Nephron (organoid): ENCODE data around the gene FKTN.

Experiments
- H3K27ac Mint-ChIP-seq, 3 experiments: 2 replicates each; pipeline ENCODE4 v1.8.0; 2020; ENCODE audit warnings: mixed read lengths in 3 of 3, mild to moderate bottlenecking in 2 of 3, moderate library complexity in 1 of 3
- H3K27me3 Mint-ChIP-seq: 2 replicates; pipeline ENCODE4 v1.8.0; 2021; ENCODE audit warnings: low read depth, mild to moderate bottlenecking, moderate library complexity, mixed read lengths
- H3K36me3 Mint-ChIP-seq: 2 replicates; pipeline ENCODE4 v1.8.0; 2020; ENCODE audit warnings: low read depth, mixed read lengths
- H3K4me1 Mint-ChIP-seq: 2 replicates; pipeline ENCODE4 v1.8.0; 2020; ENCODE audit warnings: mixed read lengths
- H3K4me3 Mint-ChIP-seq, 3 experiments: 2 replicates each; pipeline ENCODE4 v1.8.0; 2020; ENCODE audit warnings: mild to moderate bottlenecking in 3 of 3, mixed read lengths in 3 of 3, moderate library complexity in 2 of 3
- H3K9me3 Mint-ChIP-seq: 2 replicates; pipeline ENCODE4 v1.8.0; 2020; ENCODE audit warnings: mixed read lengths
- TF ChIP-seq, protein P1 (sequence below), 3 experiments: fragments of 200-600 bp; sonication (generic); IDR thresholded peaks; one replicate each; pipeline ENCODE4 v1.5.0; 2021; ENCODE audit warnings: antibody characterized with exemption in 3 of 3; ENCODE audit not compliant: unreplicated experiment in 3 of 3

The FKTN gene

DNA sequence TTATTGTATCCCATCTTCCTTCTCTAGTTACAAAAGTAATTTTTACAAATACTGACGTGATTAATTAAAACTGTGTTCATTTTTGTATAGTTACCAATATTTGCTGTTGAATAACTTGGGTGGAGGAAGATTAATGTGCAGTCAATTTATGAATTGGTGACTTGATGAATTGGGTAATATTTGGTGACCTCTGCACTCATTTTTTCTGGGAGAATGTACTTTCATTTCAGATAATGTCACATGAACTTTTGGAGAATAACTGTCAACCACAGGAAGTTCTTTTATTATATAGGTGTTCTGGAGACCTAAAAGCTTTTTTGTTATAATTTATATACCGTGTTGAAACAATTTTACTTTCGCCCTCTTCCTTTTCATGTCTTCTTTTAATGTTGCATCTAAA lies 26.4 kb upstream of the FKTN start:
- TF ChIP-seq, protein P1, sequence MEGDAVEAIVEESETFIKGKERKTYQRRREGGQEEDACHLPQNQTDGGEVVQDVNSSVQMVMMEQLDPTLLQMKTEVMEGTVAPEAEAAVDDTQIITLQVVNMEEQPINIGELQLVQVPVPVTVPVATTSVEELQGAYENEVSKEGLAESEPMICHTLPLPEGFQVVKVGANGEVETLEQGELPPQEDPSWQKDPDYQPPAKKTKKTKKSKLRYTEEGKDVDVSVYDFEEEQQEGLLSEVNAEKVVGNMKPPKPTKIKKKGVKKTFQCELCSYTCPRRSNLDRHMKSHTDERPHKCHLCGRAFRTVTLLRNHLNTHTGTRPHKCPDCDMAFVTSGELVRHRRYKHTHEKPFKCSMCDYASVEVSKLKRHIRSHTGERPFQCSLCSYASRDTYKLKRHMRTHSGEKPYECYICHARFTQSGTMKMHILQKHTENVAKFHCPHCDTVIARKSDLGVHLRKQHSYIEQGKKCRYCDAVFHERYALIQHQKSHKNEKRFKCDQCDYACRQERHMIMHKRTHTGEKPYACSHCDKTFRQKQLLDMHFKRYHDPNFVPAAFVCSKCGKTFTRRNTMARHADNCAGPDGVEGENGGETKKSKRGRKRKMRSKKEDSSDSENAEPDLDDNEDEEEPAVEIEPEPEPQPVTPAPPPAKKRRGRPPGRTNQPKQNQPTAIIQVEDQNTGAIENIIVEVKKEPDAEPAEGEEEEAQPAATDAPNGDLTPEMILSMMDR (IDR thresholded peaks at IDR 0.05; ENCODE audit: unreplicated experiment in 3 of 3), result no peak

DNA sequence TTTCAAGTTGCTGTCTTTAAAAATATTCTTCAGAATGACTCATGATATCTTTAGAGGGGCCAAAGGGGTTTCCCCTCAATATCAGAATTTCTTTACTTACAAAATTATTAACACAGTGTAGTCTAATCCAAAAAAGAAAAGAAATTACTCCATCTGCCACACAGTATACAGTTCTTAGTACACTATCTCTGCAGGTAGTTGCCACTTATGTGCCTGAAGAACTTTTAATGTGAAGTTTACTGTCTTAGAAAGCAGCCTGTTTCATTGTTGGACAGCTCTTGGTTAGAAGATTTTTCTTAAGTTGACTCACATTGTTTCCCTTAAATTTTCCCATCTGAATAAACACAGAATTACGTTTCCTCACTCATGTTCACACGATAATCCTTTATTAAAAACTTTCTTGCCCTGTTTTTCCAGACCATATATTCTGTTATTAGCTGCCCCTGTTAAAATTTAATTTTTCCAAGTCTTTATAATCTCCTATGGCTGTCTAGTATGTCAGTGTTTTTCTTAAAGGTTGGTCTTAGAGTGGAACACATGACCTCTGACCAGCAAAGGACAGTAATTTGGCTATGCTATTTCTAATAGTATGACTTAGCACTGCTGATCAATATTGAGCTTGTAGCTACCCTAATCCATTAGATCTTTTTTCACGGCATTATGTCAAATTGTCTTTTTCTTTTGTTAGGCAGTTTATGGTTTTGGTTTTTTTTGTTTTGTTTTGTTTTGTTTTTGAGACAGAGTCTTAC lies 21.8 kb upstream of the FKTN start:
- H3K27me3 Mint-ChIP-seq, result no peaks in the 10 kb centered on the region
- no peak overlapping the region for H3K4me3 Mint-ChIP-seq
- TF ChIP-seq, protein P1 (IDR thresholded peaks at IDR 0.05; ENCODE audit: unreplicated experiment in 3 of 3), result no peak
- no peaks in the 10 kb centered on the region for H3K4me1 Mint-ChIP-seq
- peaks cover 55% of the 10 kb centered on the region for H3K36me3 Mint-ChIP-seq
- H3K9me3 Mint-ChIP-seq, result no peaks in the 10 kb centered on the region
- no peak overlapping the region for H3K27ac Mint-ChIP-seq

More for the DNA sequence above, 26.4 kb upstream of the FKTN start:
- H3K36me3 Mint-ChIP-seq, result peaks cover 55% of the 10 kb centered on the region
- no peak overlapping the region for H3K27ac Mint-ChIP-seq
- no peaks in the 10 kb centered on the region for H3K4me1 Mint-ChIP-seq
- H3K27me3 Mint-ChIP-seq, result no peaks in the 10 kb centered on the region
- no peak overlapping the region for H3K4me3 Mint-ChIP-seq
- peaks cover 14% of the 10 kb centered on the region for H3K9me3 Mint-ChIP-seq

DNA sequence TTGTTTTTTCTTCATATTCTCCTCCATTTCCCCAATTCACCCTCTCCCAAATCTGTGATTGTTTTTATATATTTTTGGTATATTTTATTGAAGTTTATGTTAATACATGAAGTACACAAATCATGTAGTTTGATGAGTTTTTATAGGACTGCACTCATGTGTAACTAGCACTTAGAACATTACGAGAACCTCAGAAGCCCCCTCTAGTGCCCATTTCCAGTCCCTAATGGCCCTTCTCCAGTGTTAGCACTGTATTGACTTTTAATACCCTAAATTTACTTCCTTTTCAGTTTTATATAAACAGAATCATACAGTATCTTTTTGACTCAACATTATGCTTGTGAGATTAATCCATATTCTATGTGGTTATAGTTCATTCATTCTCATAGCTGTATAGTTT lies 18.5 kb upstream of the FKTN start:
- Mint-ChIP-seq H3K27me3 (no peaks in the 10 kb centered on the region), H3K36me3 (peaks cover 57% of the 10 kb centered on the region), H3K27ac (no peak overlapping the region), H3K9me3 (no peaks in the 10 kb centered on the region), H3K4me1 (no peaks in the 10 kb centered on the region), H3K4me3 (no peak overlapping the region)
- TF ChIP-seq, protein P1 (IDR thresholded peaks at IDR 0.05; ENCODE audit: unreplicated experiment in 3 of 3), result no peak

DNA sequence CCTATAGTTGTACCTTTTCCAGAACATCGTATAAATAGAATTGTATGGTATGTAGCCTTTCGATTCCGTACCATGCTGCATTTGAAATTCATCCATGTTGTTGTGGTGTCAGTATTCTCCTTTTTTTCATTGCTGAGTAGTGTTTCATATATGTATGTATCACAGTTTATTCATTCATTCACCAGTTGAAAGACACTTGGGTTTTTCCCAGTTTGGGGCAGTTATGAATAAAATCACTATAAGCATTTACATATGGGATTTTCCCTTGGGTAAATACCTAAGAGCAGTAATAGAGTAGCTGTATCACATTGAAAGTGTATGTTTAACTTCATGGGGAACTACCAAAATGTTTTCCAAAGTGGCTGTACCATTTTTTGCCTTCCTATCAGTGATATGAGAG lies 16.1 kb upstream of the FKTN start:
- no peaks in the 10 kb centered on the region for H3K27me3 Mint-ChIP-seq
- H3K36me3 Mint-ChIP-seq, result peaks cover 48% of the 10 kb centered on the region
- no peak overlapping the region for H3K27ac Mint-ChIP-seq
- no peak overlapping the region for H3K4me3 Mint-ChIP-seq
- TF ChIP-seq, protein P1 (IDR thresholded peaks at IDR 0.05; ENCODE audit: unreplicated experiment in 3 of 3), result no peak
- no peaks in the 10 kb centered on the region for H3K9me3 Mint-ChIP-seq
- H3K4me1 Mint-ChIP-seq, result no peaks in the 10 kb centered on the region

DNA sequence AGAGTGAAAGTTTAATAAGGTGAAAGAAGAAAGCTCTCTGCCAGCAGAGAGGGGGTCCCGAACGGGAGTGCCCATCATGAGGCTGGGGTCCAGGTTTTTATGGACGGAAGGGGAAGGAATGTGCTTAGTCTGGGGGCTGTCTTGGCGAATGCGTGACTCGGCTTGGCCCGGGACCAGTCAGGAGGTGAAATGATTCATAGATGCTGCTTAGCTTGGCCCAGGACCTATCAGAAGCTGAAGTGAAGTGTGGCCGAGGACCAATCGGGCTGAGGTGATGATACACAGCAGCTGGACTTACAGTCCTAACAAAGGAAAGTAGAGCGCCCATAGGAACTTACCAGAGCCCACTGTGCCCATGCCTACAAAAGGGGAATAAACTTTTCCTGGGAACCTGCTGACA lies 3.9 kb upstream of the FKTN start:
- H3K9me3 Mint-ChIP-seq, result peaks cover 9% of the 10 kb centered on the region

More for the DNA sequence above, 3.9 kb upstream of the FKTN start:
- H3K4me3 Mint-ChIP-seq, result no peak overlapping the region
- peaks cover 12% of the 10 kb centered on the region for H3K36me3 Mint-ChIP-seq
- H3K27me3 Mint-ChIP-seq, result no peaks in the 10 kb centered on the region
- H3K27ac Mint-ChIP-seq, result no peak overlapping the region
- TF ChIP-seq, protein P1 (IDR thresholded peaks at IDR 0.05; ENCODE audit: unreplicated experiment in 3 of 3), result no peak
- H3K4me1 Mint-ChIP-seq, result peaks cover 16% of the 10 kb centered on the region
